Naive thymus-derived CD4-positive, alpha-beta T cell (primary cell): ENCODE data around the gene HOXD8. TPM values are rescaled to one million over a fixed set of nuclear protein-coding genes. Genes with fewer than 3 reads are reported as not detected.

ENCODE experiments used
- ATAC-seq: fragments of 150-1000 bp; cut with Tn5 transposase; 2 replicates; pipeline ENCODE4 v1.10.0; 2021; ENCODE audit warnings: mild to moderate bottlenecking, moderate library complexity
- CTCF ChIA-PET: fragments of 350-600 bp; sonication (Branson Sonifier 250); formaldehyde crosslinking; loops from one replicate; lab custom pipeline; 2021; ENCODE audit warnings: antibody characterized with exemption; lab: Charles Lee
- POLR2A ChIA-PET: fragments of 350-600 bp; sonication (Branson Sonifier 250); formaldehyde crosslinking; loops from one replicate; lab custom pipeline; 2021; ENCODE audit warnings: antibody characterized with exemption, inconsistent platforms; lab: Charles Lee
- DNase-seq, 9 donors: peaks; one replicate each; pipeline versions ENCODE4 v3.0.0 to v3.0.0-alpha.2; 2020 to 2022; ENCODE audit warnings: mixed read lengths in 1 of 9
- H3K27ac ChIP-seq: one replicate; pipeline ENCODE4 v1.7.0; 2013; ENCODE audit warnings: mild to moderate bottlenecking, low read depth, low read length, moderate library complexity
- H3K27me3 ChIP-seq, 2 donors: one replicate each; pipeline ENCODE4 v1.7.0; 2013; ENCODE audit warnings: low read length in 2 of 2, mild to moderate bottlenecking in 2 of 2, moderate library complexity in 2 of 2; ENCODE audit not compliant: control insufficient read depth in 2 of 2, insufficient read depth in 2 of 2
- H3K36me3 ChIP-seq, 3 experiments: 1 replicate in 2 of 3; 2 replicates in 1 of 3; pipeline ENCODE4 v1.7.0; 2013; ENCODE audit warnings: low read length in 3 of 3, mild to moderate bottlenecking in 3 of 3, moderate library complexity in 1 of 3; ENCODE audit not compliant: insufficient read depth in 3 of 3, control insufficient read depth in 2 of 3
- H3K4me1 ChIP-seq, 2 donors: one replicate each; pipeline ENCODE4 v1.7.0; 2013; ENCODE audit warnings: low read length in 2 of 2, mild to moderate bottlenecking in 2 of 2, moderate library complexity in 1 of 2; ENCODE audit not compliant: control insufficient read depth in 2 of 2, insufficient read depth in 2 of 2
- H3K4me3 ChIP-seq: 2 replicates; pipeline ENCODE4 v1.7.0; 2013; ENCODE audit warnings: mild to moderate bottlenecking, low read length
- H3K9me3 ChIP-seq, 3 experiments: 1 replicate in 2 of 3; 2 replicates in 1 of 3; pipeline ENCODE4 v1.7.0; 2013; ENCODE audit warnings: low read length in 3 of 3; ENCODE audit not compliant: control insufficient read depth in 2 of 3
- H3K27ac Mint-ChIP-seq, 9 donors: one replicate each; pipeline ENCODE4 v1.8.0; 2020 to 2022; ENCODE audit warnings: mixed read lengths in 9 of 9, mild to moderate bottlenecking in 8 of 9, moderate library complexity in 5 of 9, inconsistent platforms in 2 of 9
- H3K27me3 Mint-ChIP-seq, 5 donors: one replicate each; pipeline ENCODE4 v1.8.0; 2021 to 2022; ENCODE audit warnings: mixed read lengths in 5 of 5, mild to moderate bottlenecking in 1 of 5
- H3K36me3 Mint-ChIP-seq, 5 donors: one replicate each; pipeline ENCODE4 v1.8.0; 2020 to 2022; ENCODE audit warnings: mixed read lengths in 5 of 5, mild to moderate bottlenecking in 3 of 5, inconsistent platforms in 1 of 5
- H3K4me1 Mint-ChIP-seq, 7 donors: one replicate each; pipeline ENCODE4 v1.8.0; 2020 to 2022; ENCODE audit warnings: mixed read lengths in 7 of 7, mild to moderate bottlenecking in 3 of 7, inconsistent platforms in 1 of 7
- H3K4me3 Mint-ChIP-seq, 10 donors: one replicate each; pipeline ENCODE4 v1.8.0; 2020 to 2022; ENCODE audit warnings: mild to moderate bottlenecking in 10 of 10, mixed read lengths in 10 of 10, moderate library complexity in 6 of 10, inconsistent platforms in 2 of 10
- H3K9me3 Mint-ChIP-seq, 11 donors: one replicate each; pipeline ENCODE4 v1.8.0; 2020 to 2022; ENCODE audit warnings: mixed read lengths in 11 of 11, mild to moderate bottlenecking in 4 of 11, inconsistent platforms in 1 of 11, moderate library complexity in 1 of 11
- intact Hi-C, 2 donors: fragments of 100-400 bp; cut with micrococcal nuclease; formaldehyde crosslinking; loops; one replicate each; pipeline ENCODE4 v1.15.1; 2023
- polyA plus RNA-seq, 2 donors: library from polyadenylated mRNA; unstranded; fragments of 300-500 nt; fragmentation: Illumina TruSeq; gene quantifications; one replicate each; pipeline ENCODE4 v1.2.3, GENCODE V29; 2021
- total RNA-seq, 6 experiments: library from RNA in 5 of 6; stranded (reverse) in 5 of 6; gene quantifications; 1 replicate in 5 of 6; 2 replicates in 1 of 6; pipeline ENCODE4 v1.2.3 and lab custom pipeline; 2021 to 2026

The HOXD8 gene
- total and polyA plus RNA-seq, 7 experiments from 2014 or later, result not detected

- no peak for DNase-seq
- POLR2A ChIA-PET, result no interaction called here
- Histone ChIP-seq H3K36me3 (no peaks in the 10 kb centered on the region), H3K4me3 (no peak overlapping the region), H3K9me3 (peaks cover 0 to 5% (median 0%) of the 10 kb centered on the region in 3 experiments), H3K27ac (no peak overlapping the region), H3K4me1 (peaks cover 3 to 28% of the 10 kb centered on the region in 2 donors), H3K27me3 (peaks cover 20 to 57% of the 10 kb centered on the region in 2 donors)
- Mint-ChIP-seq H3K4me3 (peak overlapping the region in 8 of 10 donors; percentile 16 to 60 (median 38)), H3K27me3 (peaks cover 83 to 91% (median 90%) of the 10 kb centered on the region in 5 donors), H3K4me1 (peaks cover 7 to 52% (median 42%) of the 10 kb centered on the region in 7 donors), H3K9me3 (peaks cover 0 to 38% (median 18%) of the 10 kb centered on the region in 11 donors), H3K36me3 (peaks cover 0 to 7% (median 1%) of the 10 kb centered on the region in 5 donors), H3K27ac (no peak overlapping the region)
- intact Hi-C loops, result loop anchor here (1.0 to 10.0 kb wide), 7 partner anchors 315 to 1625 kb away; no protein-coding TSS in a partner anchor
- CTCF ChIA-PET, result interaction anchor here (1.0 to 2.9 kb wide), 3 partner anchors 13 to 317 kb away, joined by 4 to 16 read pairs (median 6); no protein-coding TSS in a partner anchor
- no peak for ATAC-seq
These were observed 10.4 kb downstream of the HOXD8 start for GRCh38 chr2:176139661-176140512.

- Mint-ChIP-seq H3K9me3 (peaks cover 0 to 38% (median 15%) of the 10 kb centered on the region in 11 donors), H3K27me3 (peaks cover 83 to 91% (median 88%) of the 10 kb centered on the region in 5 donors), H3K4me1 (peaks cover 7 to 46% (median 36%) of the 10 kb centered on the region in 7 donors), H3K4me3 (peak overlapping the region in 9 of 10 donors; percentile 23 to 78 (median 43)), H3K36me3 (peaks cover 0 to 7% (median 1%) of the 10 kb centered on the region in 5 donors), H3K27ac (peak overlapping the region in 1 of 9 donors; percentile 0)
- Histone ChIP-seq H3K27ac (no peak overlapping the region), H3K4me1 (peaks cover 3 to 26% of the 10 kb centered on the region in 2 donors), H3K4me3 (peak overlapping the region; percentile 36), H3K36me3 (no peaks in the 10 kb centered on the region), H3K27me3 (peaks cover 16 to 51% of the 10 kb centered on the region in 2 donors), H3K9me3 (peaks cover 0 to 5% (median 0%) of the 10 kb centered on the region in 3 experiments)
- POLR2A ChIA-PET, result no interaction called here
- ATAC-seq (peak; percentile 87), DNase-seq (peak; percentile 35 to 76 (median 61))
- CTCF ChIA-PET, result interaction anchor here (0.6 to 2.9 kb wide), 2 partner anchors 314 to 511 kb away, joined by 4 to 16 read pairs; no protein-coding TSS in a partner anchor
- intact Hi-C loops, result loop anchor here (1.0 to 5.0 kb wide), 6 partner anchors 315 to 1007 kb away; no protein-coding TSS in a partner anchor
These were observed 11.2 kb downstream of the HOXD8 start for GRCh38 chr2:176140513-176141317.

- intact Hi-C loops, result loop anchor here (5.0 kb wide), 2 partner anchors 410 to 1005 kb away; no protein-coding TSS in a partner anchor
- H3K9me3 ChIP-seq, result peaks cover 0 to 5% (median 0%) of the 10 kb centered on the region in 3 experiments
- Mint-ChIP-seq H3K4me3 (no peak overlapping the region), H3K9me3 (peaks cover 0 to 34% (median 13%) of the 10 kb centered on the region in 11 donors), H3K4me1 (peaks cover 6 to 36% (median 27%) of the 10 kb centered on the region in 7 donors), H3K36me3 (peaks cover 0 to 7% (median 1%) of the 10 kb centered on the region in 5 donors), H3K27me3 (peaks cover 87 to 94% (median 92%) of the 10 kb centered on the region in 5 donors), H3K27ac (no peak overlapping the region)
- ChIA-PET POLR2A (no interaction called here), CTCF (no interaction called here)
- DNase-seq, result no peak
- H3K27ac ChIP-seq, result no peak overlapping the region
- H3K27me3 ChIP-seq, result peaks cover 12 to 55% of the 10 kb centered on the region in 2 donors
- no peak overlapping the region for H3K4me3 ChIP-seq
- ATAC-seq, result no peak
- H3K36me3 ChIP-seq, result no peaks in the 10 kb centered on the region
- H3K4me1 ChIP-seq, result peaks cover 3 to 18% of the 10 kb centered on the region in 2 donors
These were observed 12.8 kb downstream of the HOXD8 start for GRCh38 chr2:176142281-176142680.

- Mint-ChIP-seq H3K9me3 (peaks cover 0 to 6% (median 0%) of the 10 kb centered on the region in 11 donors), H3K4me1 (peaks cover 0 to 20% (median 13%) of the 10 kb centered on the region in 7 donors), H3K27ac (no peak overlapping the region), H3K4me3 (no peak overlapping the region), H3K27me3 (peaks cover 89 to 94% (median 92%) of the 10 kb centered on the region in 5 donors), H3K36me3 (no peaks in the 10 kb centered on the region)
- Histone ChIP-seq H3K27me3 (peaks cover 7 to 38% of the 10 kb centered on the region in 2 donors), H3K36me3 (no peaks in the 10 kb centered on the region), H3K27ac (no peak overlapping the region), H3K9me3 (no peaks in the 10 kb centered on the region), H3K4me1 (peaks cover 3 to 8% of the 10 kb centered on the region in 2 donors), H3K4me3 (no peak overlapping the region)
- POLR2A ChIA-PET, result interaction anchor here (0.9 kb wide), 1 partner anchor 13 kb away, joined by 3 read pairs; no protein-coding TSS in a partner anchor
- intact Hi-C loops, result no loop called here
- ATAC-seq (no peak), DNase-seq (no peak)
- CTCF ChIA-PET, result interaction anchor here (0.9 to 1.0 kb wide), 2 partner anchors 17 to 310 kb away, joined by 3 to 4 read pairs; no protein-coding TSS in a partner anchor
These were observed 15.8 kb downstream of the HOXD8 start for GRCh38 chr2:176145085-176145969.

- peaks cover 0 to 4% (median 0%) of the 10 kb centered on the region in 11 donors for H3K9me3 Mint-ChIP-seq
- no peak for ATAC-seq
- H3K36me3 Mint-ChIP-seq, result no peaks in the 10 kb centered on the region
These were observed 16.6 kb downstream of the HOXD8 start for GRCh38 chr2:176146101-176146500.

More at GRCh38 chr2:176146101-176146500, 16.6 kb downstream of the HOXD8 start:
- Mint-ChIP-seq H3K27ac (no peak overlapping the region), H3K27me3 (peaks cover 93 to 98% (median 94%) of the 10 kb centered on the region in 5 donors), H3K4me3 (no peak overlapping the region), H3K4me1 (peaks cover 0 to 20% (median 8%) of the 10 kb centered on the region in 7 donors)
- POLR2A ChIA-PET, result no interaction called here
- Histone ChIP-seq H3K36me3 (no peaks in the 10 kb centered on the region), H3K27me3 (peaks cover 8 to 38% of the 10 kb centered on the region in 2 donors), H3K27ac (no peak overlapping the region), H3K9me3 (no peaks in the 10 kb centered on the region), H3K4me1 (peaks cover 0 to under 1% of the 10 kb centered on the region in 2 donors), H3K4me3 (no peak overlapping the region)
- intact Hi-C loops, result no loop called here
- DNase-seq, result no peak
- CTCF ChIA-PET, result interaction anchor here (1.0 kb wide), 1 partner anchor 16 kb away, joined by 3 read pairs; no protein-coding TSS in a partner anchor
